OCI-LY3 (cell line): ENCODE results near the gene ZNF445.

Experiments
- CTCF ChIP-seq: fragments of 200-600, 300-600 bp; sonication (generic); IDR thresholded peaks from 2 replicates; pipeline ENCODE4 v1.5.1; 2014; ENCODE audit warnings: antibody characterized with exemption, low read length, low read depth
- EZH2phosphoT487 ChIP-seq: fragments of 200-600 bp; shearing (Covaris generic); IDR thresholded peaks from 2 replicates; pipeline ENCODE4 v1.6.1; 2018; ENCODE audit warnings: antibody characterized with exemption, mixed run types, low read depth

GRCh38 chr3:44478055-44478468 is 592 bp upstream of the ZNF445 start:
- TF ChIP-seq CTCF (no peak), EZH2phosphoT487 (no peak)
